ENCODE measurements around the gene C1orf159.

The C1orf159 gene

DNA sequence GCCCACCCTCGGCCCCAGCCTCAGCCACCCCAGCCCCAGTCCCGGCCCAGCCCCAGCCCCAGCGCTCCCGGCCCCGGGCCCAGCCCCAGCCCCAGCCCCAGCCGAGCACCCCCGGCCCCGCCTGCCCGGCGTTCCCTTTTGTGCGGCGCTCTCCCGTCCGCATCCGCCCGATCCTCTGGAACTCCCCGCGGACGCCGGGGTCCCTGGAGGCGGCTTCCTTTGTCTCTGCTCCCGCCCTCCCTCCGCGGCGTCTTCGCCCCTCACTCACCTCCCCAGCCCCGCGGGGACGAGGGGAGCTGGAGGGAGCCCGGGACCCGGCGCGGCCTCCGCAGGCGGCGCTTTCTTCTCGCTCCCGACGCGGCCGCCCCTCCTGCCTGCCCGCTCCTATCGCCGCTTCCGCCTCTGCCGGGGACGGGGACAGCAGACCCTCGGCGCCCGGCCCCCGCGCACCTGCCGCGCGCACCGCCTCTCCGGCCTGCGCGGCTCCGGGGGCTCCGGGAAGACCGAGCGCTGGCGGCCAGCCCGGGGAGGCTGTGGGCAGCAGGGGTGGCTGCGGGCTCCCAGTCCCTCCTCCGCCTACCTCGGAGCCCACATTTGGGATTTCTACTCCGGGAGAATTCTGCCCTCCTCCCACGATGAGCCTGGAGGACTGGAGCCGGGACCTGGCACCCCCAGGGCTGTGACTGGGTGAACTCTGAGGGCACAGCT, 82.0 kb downstream of the C1orf159 start:
- no peak overlapping the region for H2BK12ac ChIP-seq (ENCODE audit: low read length in 2 of 2)
- H3K27ac ChIP-seq (ENCODE audit: low read length, poor library complexity, severe bottlenecking), result no peak overlapping the region
- H3K4me3 ChIP-seq (ENCODE audit: insufficient read depth in 1 of 2, low read depth in 1 of 2, low read length in 2 of 2), result peak overlapping the region in 1 of 2 experiments; percentile 47
- H2BK120ac ChIP-seq (ENCODE audit: low read depth, low read length), result no peak overlapping the region
- H3K18ac ChIP-seq (ENCODE audit: low read depth in 1 of 2, low read length in 2 of 2), result no peak overlapping the region
- H2AFZ ChIP-seq (ENCODE audit: low read depth, low read length), result no peak overlapping the region
- no peak for DNase-seq
- peak overlapping the region in 1 of 2 experiments; percentile 46 for H3K23ac ChIP-seq (ENCODE audit: low read length in 2 of 2)
- H3K79me1 ChIP-seq (replicated peaks; ENCODE audit: low read length, poor library complexity, severe bottlenecking), result peaks cover 27% of the 10 kb centered on the region
- H2BK15ac ChIP-seq (ENCODE audit: low read depth, poor library complexity, severe bottlenecking), result no peak overlapping the region
- H3K9ac ChIP-seq (ENCODE audit: low read length), result no peak overlapping the region
- no peak overlapping the region for H2AK5ac ChIP-seq (ENCODE audit: low read length, severe bottlenecking)
- 4% methylated on average over 67 of the region's 71 CpGs for WGBS
- no peak overlapping the region for H4K91ac ChIP-seq (ENCODE audit: low read length)
- H3K4me2 ChIP-seq (ENCODE audit: low read length, poor library complexity, severe bottlenecking), result peak overlapping the region; percentile 84
- peaks cover 0 to 78% of the 10 kb centered on the region in 2 experiments for H3K36me3 ChIP-seq (ENCODE audit: control insufficient read depth in 1 of 2, insufficient read depth in 2 of 2, low read depth in 1 of 2, low read length in 2 of 2)
- no peak overlapping the region for H3K4ac ChIP-seq (ENCODE audit: low read depth in 1 of 2, low read length in 2 of 2)
- no peak overlapping the region for H3K14ac ChIP-seq (ENCODE audit: low read length in 2 of 2)
- no peaks in the 10 kb centered on the region for H3K9me3 ChIP-seq (ENCODE audit: control insufficient read depth, low read length)
- no peak overlapping the region for H4K8ac ChIP-seq (ENCODE audit: low read length)
- H2BK5ac ChIP-seq (ENCODE audit: low read depth, low read length, poor library complexity, severe bottlenecking), result no peak overlapping the region
- H3K4me1 ChIP-seq (ENCODE audit: control insufficient read depth, insufficient read depth, low read depth, low read length), result peaks cover 61% of the 10 kb centered on the region
- peaks cover 0 to 67% of the 10 kb centered on the region in 2 experiments for H3K27me3 ChIP-seq (ENCODE audit: control insufficient read depth in 1 of 2, insufficient read depth in 1 of 2, low read length in 2 of 2)

DNA sequence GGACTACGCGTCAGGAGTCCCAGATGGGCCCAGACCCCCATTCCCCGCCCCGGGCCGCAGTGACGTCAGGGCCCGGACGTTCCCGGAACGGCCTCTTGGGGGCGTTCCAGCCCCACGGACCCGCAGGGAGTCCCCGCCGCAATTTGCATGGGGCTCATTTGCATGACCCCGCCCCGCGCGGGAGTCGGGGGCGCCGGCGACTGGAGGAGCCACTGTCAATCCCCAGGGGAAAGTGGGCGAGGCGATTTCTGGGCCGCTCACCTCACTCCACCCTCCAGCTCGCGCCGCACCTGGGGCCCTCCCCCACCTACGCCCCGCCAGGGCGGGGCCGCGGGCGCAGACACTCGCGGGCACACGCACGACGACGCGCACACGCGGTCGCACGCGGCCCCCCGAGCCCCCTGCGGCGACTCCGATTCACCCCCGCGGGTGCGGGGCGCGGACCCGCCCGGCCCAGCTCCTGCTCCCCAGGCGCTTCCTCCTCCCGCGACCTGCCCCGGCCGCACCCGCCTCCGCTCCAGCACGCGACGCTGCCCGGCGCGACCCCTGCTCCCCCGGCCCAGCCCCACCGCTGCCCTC, 82.8 kb downstream of the C1orf159 start:
- H2AFZ ChIP-seq (ENCODE audit: low read depth, low read length), result no peak overlapping the region
- no peak overlapping the region for H2BK120ac ChIP-seq (ENCODE audit: low read depth, low read length)
- H3K23ac ChIP-seq (ENCODE audit: low read length in 2 of 2), result peak overlapping the region in 1 of 2 experiments; percentile 77
- peak overlapping the region; percentile 37 to 47 for H3K4me3 ChIP-seq (ENCODE audit: insufficient read depth in 1 of 2, low read depth in 1 of 2, low read length in 2 of 2)
- no peak overlapping the region for H2AK5ac ChIP-seq (ENCODE audit: low read length, severe bottlenecking)
- peaks cover 22% of the 10 kb centered on the region for H3K79me1 ChIP-seq (replicated peaks; ENCODE audit: low read length, poor library complexity, severe bottlenecking)
- 1% methylated on average over 24 of the region's 73 CpGs for WGBS
- no peak overlapping the region for H3K14ac ChIP-seq (ENCODE audit: low read length in 2 of 2)
- H3K27ac ChIP-seq (ENCODE audit: low read length, poor library complexity, severe bottlenecking), result no peak overlapping the region
- no peak overlapping the region for H3K18ac ChIP-seq (ENCODE audit: low read depth in 1 of 2, low read length in 2 of 2)
- H2BK5ac ChIP-seq (ENCODE audit: low read depth, low read length, poor library complexity, severe bottlenecking), result no peak overlapping the region
- no peak overlapping the region for H3K9ac ChIP-seq (ENCODE audit: low read length)
- H3K27me3 ChIP-seq (ENCODE audit: control insufficient read depth in 1 of 2, insufficient read depth in 1 of 2, low read length in 2 of 2), result peaks cover 0 to 59% of the 10 kb centered on the region in 2 experiments
- H3K36me3 ChIP-seq (ENCODE audit: control insufficient read depth in 1 of 2, insufficient read depth in 2 of 2, low read depth in 1 of 2, low read length in 2 of 2), result peaks cover 0 to 73% of the 10 kb centered on the region in 2 experiments
- H4K91ac ChIP-seq (ENCODE audit: low read length), result no peak overlapping the region
- H4K8ac ChIP-seq (ENCODE audit: low read length), result no peak overlapping the region
- peak; percentile 84 for DNase-seq
- H3K4me1 ChIP-seq (ENCODE audit: control insufficient read depth, insufficient read depth, low read depth, low read length), result peaks cover 62% of the 10 kb centered on the region
- H3K4me2 ChIP-seq (ENCODE audit: low read length, poor library complexity, severe bottlenecking), result peak overlapping the region; percentile 84
- H2BK15ac ChIP-seq (ENCODE audit: low read depth, poor library complexity, severe bottlenecking), result peak overlapping the region; percentile 57
- H2BK12ac ChIP-seq (ENCODE audit: low read length in 2 of 2), result no peak overlapping the region
- H3K4ac ChIP-seq (ENCODE audit: low read depth in 1 of 2, low read length in 2 of 2), result no peak overlapping the region
- H3K9me3 ChIP-seq (ENCODE audit: control insufficient read depth, low read length), result no peaks in the 10 kb centered on the region

DNA sequence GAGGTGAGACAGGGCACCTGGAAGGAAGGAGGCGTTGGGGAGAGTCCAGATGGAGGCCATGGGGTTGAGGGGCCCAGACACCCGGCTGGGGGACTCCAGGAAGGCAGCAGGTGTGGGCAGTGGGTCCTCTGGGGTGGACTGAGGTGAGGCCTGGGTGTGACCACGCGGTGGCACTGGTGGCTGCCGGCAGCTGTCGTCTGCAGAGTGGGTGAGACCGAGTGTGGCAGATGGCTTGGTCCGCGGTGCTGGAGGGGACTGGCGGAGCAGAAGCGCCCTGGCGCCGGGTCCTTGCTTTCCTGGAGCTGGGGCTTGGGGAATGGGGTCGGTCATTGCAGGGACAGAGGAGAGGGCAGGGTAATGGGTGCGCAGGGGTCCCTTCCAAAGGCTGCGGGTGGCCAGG, 83.5 kb downstream of the C1orf159 start:
- Histone ChIP-seq H3K79me1 (replicated peaks; ENCODE audit: low read length, poor library complexity, severe bottlenecking) (peaks cover 21% of the 10 kb centered on the region), H3K36me3 (ENCODE audit: control insufficient read depth in 1 of 2, insufficient read depth in 2 of 2, low read depth in 1 of 2, low read length in 2 of 2) (peaks cover 0 to 73% of the 10 kb centered on the region in 2 experiments), H3K4me1 (ENCODE audit: control insufficient read depth, insufficient read depth, low read depth, low read length) (peaks cover 66% of the 10 kb centered on the region), H4K8ac (ENCODE audit: low read length) (peak overlapping the region; percentile 7), H3K4ac (ENCODE audit: low read depth in 1 of 2, low read length in 2 of 2) (no peak overlapping the region), H3K4me3 (ENCODE audit: insufficient read depth in 1 of 2, low read depth in 1 of 2, low read length in 2 of 2) (peak overlapping the region in 1 of 2 experiments; percentile 38), H2AK5ac (ENCODE audit: low read length, severe bottlenecking) (no peak overlapping the region), H3K9ac (ENCODE audit: low read length) (no peak overlapping the region), H3K14ac (ENCODE audit: low read length in 2 of 2) (no peak overlapping the region), H3K4me2 (ENCODE audit: low read length, poor library complexity, severe bottlenecking) (no peak overlapping the region), H3K27me3 (ENCODE audit: control insufficient read depth in 1 of 2, insufficient read depth in 1 of 2, low read length in 2 of 2) (peaks cover 0 to 55% of the 10 kb centered on the region in 2 experiments), H2BK12ac (ENCODE audit: low read length in 2 of 2) (no peak overlapping the region), H2BK120ac (ENCODE audit: low read depth, low read length) (no peak overlapping the region), H3K27ac (ENCODE audit: low read length, poor library complexity, severe bottlenecking) (no peak overlapping the region), H2AFZ (ENCODE audit: low read depth, low read length) (no peak overlapping the region), H2BK5ac (ENCODE audit: low read depth, low read length, poor library complexity, severe bottlenecking) (no peak overlapping the region), H4K91ac (ENCODE audit: low read length) (no peak overlapping the region), H3K9me3 (ENCODE audit: control insufficient read depth, low read length) (no peaks in the 10 kb centered on the region), H2BK15ac (ENCODE audit: low read depth, poor library complexity, severe bottlenecking) (no peak overlapping the region), H3K23ac (ENCODE audit: low read length in 2 of 2) (no peak overlapping the region), H3K18ac (ENCODE audit: low read depth in 1 of 2, low read length in 2 of 2) (no peak overlapping the region)
- DNase-seq, result no peak
- WGBS, result 61% methylated on average over 16 of the region's 16 CpGs
